RCC 7860 (cell line): Measurements from ENCODE around the gene A2ML1.
"Not testable (repeated sequence)": the region's sequence is repeated elsewhere in the genome, so short reads cannot be mapped to it uniquely, and the experiment has no call there.

Source experiments
- DNase-seq: peaks from one replicate; pipeline ENCODE4 v3.0.0-alpha.2; 2015; ENCODE audit warnings: low spot score
- FAIRE-seq: peaks from 2 replicates; lab custom pipeline; 2012; peaks lifted over from hg19 to GRCh38; lab: Jason Lieb, UNC

Gene A2ML1

DNA sequence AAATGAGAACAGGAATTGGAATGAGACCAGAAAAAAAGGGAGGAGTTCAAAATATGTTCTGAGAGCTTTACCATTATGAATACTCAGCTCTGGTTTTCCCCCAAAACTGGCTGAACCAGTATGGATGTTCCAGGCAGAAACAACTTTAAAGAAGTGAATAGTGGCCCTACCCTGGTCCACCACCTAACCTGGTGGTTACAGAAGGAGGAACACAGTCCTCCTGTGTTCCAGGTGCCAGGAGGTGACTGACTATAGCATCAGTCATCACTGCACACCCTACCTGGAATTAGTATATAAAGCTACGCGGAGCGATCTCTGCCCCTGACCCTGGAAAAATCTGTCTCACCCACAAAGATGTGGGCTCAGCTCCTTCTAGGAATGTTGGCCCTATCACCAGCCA lies at the start of gene A2ML1:
TSS of gene A2ML1 (plus strand) at position 324 of the 400 bp plus-strand sequence. CDS start at position 355, 31 bp downstream.
- FAIRE-seq (no peak), DNase-seq (no peak)

DNA sequence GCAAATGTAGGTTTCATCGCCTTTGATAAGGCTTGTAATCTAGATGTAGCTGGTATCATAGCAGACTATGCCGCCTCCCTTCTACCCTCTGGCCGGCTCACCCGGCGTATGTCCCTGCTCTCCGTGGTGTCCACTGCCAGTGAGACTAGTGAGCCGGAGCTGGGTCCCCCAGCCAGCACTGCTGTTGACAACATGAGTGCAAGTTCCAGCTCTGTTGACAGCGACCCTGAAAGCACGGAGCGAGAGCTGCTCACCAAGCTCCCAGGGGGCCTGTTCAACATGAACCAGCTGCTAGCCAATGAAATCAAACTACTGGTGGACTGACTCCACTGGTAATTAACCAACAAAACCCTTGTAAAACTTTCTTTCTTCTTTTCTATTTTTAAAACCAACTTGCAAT lies 49.0 kb upstream of the A2ML1 start:
- FAIRE-seq (no peak), DNase-seq (no peak)

DNA sequence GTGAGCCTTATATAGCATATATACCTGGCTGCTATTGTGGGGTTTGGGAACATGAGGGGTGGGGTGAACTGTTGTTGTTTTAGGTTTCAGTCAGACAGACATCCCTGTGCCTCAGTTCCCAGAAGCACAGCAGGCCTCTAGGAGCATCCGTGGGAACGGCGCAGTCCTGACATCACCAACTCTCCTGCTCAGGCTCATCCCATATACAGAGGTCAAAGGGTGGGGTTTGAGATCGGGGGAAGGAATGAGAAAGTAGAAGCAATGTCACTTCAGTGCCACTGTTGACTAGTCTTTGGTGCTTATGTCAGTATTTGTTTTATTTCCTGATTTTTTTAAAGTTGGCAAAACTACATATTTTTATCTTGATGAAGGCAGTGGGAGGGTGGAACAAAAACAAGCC lies 43.1 kb upstream of the A2ML1 start:
- FAIRE-seq, result no peak
- DNase-seq, result no peak

DNA sequence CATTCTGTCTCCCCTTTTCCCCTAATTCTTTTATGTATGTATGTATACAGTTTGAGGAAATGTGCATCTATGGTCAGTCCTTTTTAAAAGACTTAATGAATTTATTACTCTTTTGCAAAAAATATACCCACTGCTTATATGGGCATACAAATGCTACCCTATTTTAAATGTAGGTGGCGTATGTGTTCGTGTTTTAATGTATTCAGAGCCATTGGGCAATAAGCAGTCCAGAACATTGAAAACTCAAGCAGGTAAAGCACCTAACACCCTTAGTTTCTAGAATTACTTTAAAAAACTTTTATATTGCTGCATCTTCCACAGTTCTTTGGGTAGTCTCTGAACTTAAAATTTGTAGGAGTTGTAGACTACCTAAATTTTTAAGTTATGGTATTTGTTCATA lies 42.6 kb upstream of the A2ML1 start:
- DNase-seq (no peak), FAIRE-seq (no peak)

DNA sequence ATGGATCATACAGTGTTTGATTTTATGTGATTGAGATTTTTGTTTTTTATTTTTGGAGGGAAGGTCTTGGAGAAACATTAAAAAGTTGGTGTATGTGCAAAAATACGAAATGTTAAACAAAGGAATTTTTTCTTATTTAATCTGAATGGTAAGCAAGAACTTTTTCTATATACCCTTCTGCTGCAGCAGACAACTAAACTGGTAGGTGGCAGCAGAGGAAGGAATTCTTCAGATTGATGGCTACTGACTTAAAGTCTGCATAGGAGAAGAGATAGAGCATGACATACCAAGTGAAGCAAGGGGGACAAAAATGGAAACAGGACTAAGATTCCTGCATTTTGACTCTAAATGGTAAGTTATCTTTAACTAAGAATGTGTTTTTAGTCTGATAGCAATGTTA lies 42.0 kb upstream of the A2ML1 start:
- FAIRE-seq (no peak), DNase-seq (no peak)

DNA sequence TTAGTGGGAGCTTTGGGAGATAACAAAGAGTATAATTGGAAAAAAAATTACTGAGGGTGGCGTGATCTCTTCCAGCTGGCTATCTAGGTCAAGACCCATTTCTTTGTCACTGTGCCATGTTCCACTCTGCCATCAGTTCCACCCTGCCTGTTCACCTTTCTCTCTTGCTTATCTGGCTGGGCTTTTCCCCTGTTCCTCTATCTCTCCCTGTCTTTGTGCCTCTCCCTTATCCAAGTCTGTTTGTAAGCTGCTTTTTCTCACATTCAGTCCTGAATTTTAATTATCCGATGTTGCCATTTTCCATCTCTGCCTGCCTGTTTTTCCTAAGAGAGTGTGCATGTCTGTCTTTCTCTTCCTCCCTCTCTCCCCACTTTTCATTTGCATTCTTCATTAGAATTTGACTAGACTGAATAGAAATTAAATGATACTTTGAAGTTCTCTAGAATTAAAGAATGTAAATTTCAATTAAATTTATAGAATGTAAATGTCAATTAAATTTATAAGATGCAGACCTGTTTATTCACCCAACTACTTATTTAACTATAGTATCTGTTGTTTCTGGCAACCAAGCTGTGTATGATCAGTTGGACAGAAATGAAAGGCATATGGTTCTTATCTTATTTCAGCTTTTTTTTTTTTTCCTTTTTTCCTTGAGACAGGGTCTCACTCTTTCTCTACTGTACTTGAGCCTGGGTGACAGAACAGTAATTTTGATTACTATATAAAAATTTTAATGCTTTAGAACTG lies 40.9 kb upstream of the A2ML1 start:
- FAIRE-seq (no peak), DNase-seq (no peak)

DNA sequence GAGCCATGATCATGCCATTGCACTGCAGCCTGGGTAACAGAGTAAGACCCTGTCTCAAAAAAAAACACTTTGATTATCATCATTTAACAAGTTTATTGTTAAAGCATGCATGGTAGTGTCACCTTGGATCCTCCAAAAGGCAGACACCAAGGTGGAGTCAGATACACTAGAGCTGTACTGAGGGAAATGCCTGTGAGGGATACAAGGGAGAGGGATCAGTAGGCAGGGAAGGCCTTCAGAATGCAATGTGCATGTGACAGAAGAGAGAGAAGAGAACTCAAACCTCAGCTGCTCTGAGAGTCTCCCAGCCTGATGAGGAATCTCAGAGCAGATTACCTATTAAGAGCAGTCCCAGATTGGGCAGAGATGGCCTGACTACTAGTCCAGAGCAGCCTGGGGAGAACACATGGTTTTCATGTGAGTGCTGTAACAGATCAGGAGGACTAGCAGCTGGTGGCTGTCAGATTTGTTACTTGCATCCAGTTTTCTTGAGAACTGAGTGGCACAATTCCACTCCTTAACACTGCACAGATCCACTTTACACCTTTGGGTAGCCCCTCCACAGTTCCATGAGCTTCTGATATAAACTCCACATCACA lies 38.0 kb upstream of the A2ML1 start:
- FAIRE-seq (no peak), DNase-seq (no peak)

DNA sequence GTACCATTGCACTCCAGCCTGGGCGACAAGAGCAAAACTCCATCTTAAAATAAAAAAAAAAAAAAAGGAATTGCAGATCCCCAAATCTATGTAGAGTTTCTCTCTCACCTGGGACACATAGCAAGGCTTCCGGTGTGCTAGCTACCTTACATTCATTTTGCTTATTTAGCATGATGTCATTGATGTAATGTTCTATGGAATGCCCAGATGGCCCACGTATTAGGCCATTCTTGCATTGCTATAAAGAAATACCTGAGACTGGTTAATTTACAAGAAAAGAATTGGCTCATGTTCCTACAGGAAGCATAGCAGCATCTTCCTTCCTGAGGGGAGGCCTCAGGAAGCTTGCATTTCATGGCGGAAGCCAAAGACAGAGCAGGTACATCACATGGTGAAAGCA lies 36.9 kb upstream of the A2ML1 start:
- no peak for FAIRE-seq
- DNase-seq, result no peak

DNA sequence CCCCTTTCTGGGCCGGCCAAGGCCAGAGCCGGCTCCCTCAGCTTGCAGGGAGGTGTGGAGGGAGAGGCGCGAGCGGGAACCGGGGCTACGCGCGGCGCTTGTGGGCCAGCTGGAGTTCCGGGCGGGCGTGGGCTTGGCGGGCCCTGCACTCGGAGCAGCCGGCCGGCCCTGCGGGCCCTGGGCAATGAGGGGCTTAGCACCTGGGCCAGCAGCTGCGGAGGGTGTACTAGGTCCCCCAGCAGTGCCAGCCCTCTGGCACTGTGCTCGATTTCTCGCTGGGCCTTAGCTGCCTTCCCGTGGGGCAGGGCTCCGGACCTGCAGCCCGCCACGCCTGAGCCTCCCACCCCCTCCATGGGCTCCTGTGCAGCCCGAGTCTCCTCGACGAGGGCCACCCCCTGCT lies 35.2 kb upstream of the A2ML1 start:
- not testable (repeated sequence) for FAIRE-seq, DNase-seq

DNA sequence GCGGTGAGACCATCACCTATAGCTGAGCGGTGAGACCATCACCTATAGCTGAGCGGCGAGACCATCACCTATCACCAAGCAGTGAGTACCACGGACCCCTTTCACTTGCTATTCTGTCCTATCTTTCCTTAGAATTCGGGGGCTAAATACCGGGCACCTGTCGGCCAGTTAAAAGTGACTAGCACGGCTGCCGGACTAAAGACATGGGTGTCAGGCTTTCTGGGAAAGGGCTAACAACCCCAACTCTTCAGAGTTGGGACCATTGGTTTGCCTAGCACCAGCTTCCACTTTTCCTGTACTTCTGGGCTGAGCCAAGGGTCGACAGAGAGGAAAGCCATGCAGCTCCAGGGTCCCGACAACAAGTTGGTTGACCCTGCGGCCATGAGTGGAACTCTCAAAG lies 33.7 kb upstream of the A2ML1 start:
- not testable (repeated sequence) for FAIRE-seq, DNase-seq

DNA sequence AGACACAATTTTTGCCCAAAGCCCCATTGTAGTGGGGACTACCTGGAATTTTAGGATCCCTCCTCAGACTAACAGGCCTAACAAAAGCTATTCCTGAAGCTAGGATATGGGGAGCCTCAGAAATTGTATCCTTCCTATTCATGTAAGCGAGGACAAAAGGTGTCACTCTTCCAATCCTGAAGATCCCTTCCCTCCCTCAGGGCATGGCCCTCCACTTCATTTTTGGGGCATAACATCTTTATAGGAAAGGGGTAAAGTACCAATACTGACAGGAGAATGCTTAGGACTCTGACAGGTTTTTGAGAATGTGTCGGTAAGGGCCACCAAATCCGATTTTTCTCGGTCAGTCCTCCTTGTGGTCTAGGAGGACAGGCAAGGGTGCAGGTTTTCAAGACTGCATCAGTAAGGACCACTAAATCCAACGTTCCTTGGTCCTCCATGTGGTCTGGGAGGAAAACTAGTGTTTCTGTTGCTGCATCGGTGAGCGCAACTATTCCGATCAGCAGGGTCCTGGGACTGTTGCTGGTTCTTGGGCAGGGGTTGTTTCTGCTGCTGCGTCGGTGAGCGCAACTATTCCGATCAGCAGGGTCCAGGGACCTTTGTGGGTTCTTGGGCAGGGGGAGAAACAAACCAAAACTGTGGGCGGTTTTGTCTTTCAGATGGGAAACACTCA lies 32.9 kb upstream of the A2ML1 start:
- DNase-seq, FAIRE-seq: not testable (repeated sequence)

DNA sequence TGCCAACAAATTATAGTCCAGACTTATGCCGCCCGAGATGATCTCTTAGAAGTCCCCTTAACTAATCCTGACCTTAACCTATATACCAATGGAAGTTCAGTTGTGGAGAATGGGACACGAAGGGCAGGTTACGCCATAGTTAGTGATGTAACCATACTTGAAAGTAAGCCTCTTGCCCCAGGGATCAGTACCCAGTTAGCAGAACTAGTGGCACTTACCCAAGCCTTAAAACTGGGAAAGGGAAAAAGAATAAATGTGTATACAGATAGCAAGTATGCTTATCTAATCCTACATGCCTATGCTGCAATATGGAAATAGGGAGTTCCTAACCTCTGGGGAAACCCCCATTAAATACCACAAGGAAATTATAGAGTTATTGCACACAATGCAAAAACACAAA lies 29.2 kb upstream of the A2ML1 start:
- not testable (repeated sequence) for DNase-seq, FAIRE-seq

DNA sequence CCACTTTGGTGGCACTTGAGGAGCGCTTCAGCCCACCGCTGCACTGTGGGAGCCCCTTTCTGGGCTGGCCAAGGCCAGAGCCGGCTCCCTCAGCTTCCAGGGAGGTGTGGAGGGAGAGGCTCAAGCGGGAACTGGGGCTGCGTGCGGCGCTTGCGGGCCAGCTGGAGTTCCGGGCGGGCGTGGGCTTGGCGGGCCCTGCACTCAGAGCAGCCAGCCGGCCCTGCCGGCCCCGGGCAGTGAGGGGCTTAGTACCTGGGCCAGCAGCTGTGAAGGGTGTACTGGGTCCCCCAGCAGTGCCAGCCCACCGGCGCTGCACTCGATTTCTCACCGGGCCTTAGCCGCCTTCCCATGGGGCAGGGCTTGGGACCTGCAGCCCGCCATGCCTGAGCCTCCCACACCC lies 27.8 kb upstream of the A2ML1 start:
- DNase-seq, FAIRE-seq: not testable (repeated sequence)

DNA sequence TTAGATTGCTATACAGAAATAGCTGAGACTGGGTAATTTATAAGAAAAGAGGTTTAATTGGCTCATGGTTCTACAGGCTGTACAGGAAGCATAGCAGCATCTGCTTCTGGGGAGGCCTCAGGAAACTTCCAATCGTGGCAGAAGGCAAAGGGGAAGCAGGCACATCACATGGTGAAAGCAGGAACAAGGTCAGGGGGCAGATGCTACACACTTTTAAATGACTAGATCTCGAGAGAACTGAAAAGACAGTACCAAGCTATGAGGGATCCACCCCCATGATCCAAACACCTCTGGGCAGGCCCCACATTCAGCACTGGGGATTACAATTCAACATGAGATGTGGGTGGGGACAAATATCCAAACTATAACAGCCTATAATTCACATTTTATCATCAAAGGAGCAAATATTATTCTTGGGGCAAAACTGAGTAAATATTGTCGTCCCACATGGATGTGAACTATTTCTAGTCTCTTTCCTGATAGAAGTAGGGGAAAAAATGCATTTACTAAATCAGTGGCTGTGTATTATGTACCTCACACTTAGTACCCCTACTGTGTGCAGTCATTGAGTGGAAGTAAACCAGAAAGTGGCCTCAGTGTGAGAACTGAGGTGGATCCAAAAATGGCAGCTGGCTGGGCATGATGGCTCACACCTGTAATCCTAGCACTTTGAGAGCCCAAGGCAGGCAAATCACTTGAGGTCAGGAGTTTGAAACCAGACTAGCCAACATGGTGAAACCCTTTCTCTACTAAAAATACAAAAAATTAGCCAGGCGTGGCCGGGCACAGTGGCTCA lies 25.4 kb upstream of the A2ML1 start:
- no peak for FAIRE-seq

DNA sequence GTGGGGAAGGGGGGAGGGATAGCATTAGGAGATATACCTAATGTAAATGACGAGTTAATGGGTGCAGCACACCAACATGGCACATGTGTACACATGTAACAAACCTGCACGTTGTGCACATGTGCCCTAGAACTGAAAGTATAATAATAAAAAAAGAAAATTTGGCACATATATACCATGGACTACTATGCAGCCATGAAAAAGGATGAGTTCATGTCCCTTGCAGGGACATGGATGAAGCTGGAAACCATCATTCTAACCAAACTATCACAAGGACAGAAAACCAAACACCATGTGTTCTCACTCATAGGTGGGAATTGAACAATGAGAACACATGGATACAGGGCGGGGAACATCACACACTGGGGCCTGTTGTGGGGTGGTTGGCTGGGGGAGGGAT lies 21.2 kb upstream of the A2ML1 start:
- DNase-seq, FAIRE-seq: not testable (repeated sequence)

More for the DNA sequence above, 25.4 kb upstream of the A2ML1 start:
- no peak for DNase-seq

DNA sequence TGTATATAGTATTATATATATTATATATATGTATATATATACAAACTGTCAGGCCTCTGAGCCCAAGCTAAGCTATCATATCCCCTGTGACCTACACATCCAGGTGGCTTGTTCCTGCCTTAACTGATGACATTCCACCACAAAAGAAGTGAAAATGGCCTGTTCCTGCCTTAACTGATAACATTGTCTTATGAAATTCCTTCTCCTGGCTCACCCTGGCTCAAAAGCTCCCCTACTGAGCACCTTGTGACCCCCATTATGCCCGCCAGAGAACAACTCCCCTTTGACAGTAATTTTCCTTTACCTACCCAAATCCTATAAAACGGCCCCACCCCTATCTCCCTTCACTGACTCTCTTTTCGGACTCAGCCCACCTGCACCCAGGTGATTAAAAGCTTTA lies 17.6 kb upstream of the A2ML1 start:
- FAIRE-seq, DNase-seq: not testable (repeated sequence)

DNA sequence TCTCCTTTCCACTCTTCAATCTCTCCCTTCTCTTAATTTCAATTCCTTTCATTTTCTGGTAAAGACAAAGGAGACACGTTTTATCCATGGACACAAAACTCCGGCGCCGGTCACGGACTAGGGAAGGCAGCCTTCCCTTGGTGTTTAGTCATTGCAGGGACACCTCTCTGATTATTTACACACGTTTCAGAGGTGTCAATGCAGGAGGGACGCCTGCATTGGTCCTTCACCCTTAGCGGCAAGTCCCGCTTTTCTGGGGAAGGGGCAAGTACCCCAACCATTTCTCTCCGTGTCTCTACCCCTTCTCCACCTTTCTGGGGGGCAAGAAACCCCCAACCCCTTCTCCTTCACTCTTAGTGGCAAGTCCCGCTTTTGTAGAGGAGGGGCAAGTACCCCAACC lies 16.9 kb upstream of the A2ML1 start:
- FAIRE-seq, DNase-seq: not testable (repeated sequence)

DNA sequence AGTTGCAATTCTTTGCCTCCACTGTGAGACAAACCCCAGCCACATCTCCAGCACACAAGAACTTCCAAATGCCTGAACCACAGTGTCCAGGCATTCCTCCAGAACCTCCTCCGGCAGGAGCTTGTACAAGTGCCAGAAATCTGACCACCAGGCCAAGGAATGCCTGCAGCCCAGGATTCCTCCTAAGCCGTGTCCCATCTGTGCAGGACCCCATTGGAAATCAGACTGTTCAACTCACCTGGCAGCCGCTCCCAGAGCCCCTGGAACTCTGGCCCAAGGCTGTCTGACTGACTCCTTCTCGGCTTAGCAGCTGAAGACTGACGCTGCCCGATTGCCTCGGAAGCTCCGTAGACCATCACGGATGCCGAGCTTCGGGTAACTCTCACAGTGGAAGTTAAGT lies 15.3 kb upstream of the A2ML1 start:
- not testable (repeated sequence) for DNase-seq, FAIRE-seq

DNA sequence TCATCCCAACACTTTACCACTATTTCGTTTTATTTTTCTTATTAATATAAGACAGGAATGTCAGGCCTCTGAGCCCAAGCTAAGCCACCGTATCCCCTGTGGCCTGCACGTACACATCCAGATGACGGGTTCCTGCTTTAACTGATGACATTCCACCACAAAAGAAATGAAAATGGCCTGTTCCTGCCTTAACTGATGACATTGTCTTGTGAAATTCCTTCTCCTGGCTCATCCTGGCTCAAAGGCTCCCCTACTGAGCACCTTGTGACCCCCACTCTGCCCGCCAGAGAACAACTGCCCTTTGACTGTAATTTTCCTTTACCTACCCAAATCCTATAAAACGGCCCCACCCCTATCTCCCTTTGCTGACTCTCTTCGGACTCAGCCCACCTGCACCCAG lies 12.3 kb upstream of the A2ML1 start:
- DNase-seq, FAIRE-seq: not testable (repeated sequence)

DNA sequence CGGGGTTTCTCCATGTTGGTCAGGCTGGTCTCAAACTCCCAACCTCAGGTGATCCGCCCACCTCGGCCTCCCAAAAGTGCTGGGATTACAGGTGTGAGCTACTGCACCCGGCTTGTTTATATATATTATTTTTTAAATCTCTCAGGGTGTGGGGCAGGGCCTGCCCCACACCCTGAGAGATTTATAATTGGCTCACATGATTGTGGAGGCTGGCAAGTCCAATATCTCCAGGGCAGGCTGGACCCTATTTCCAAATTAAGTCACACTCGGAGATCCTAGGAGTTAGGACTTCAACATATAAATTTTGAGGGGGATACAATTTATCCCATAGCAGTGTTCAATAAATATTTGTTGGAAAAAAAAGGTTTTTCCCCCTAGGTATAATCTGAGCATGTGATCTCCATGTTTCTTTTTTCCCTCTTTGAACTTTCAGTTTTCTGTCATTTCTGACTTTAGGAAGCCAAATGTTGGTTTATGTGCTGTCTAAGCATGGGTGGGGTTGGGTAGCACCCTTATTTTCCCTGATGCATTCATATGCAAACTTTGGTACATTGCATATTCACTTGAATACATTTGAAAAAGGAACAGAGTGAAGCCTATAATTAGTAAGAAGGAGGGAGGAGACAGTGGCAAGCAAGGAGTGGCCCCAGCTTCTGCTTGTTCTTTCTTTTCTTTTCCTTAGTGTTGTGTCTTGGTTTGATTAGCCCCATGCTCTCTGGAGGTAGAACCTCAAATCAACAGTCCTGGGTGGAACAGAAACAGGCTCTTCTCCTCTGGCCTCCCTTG lies 8.7 kb upstream of the A2ML1 start:
- FAIRE-seq, result no peak
- no peak for DNase-seq
